Kidney tubule cell (primary cell): ENCODE measurements around the gene USP34.
A peak's percentile ranks its signal among the peaks of the same experiment; 100 is the strongest.
"Not testable (repeated sequence)": the region's sequence is repeated elsewhere in the genome, so short reads cannot be mapped to it uniquely, and the experiment has no call there.

Source experiments
- DNase-seq: peaks from one replicate; pipeline ENCODE4 v3.0.0-alpha.2; 2018; ENCODE audit warnings: low spot score

USP34 gene

GRCh38 chr2:61423714-61424113 lies 47.2 kb downstream of the USP34 start:
- no peak for DNase-seq

GRCh38 chr2:61421611-61422010 lies 49.3 kb downstream of the USP34 start:
- no peak for DNase-seq

DNA sequence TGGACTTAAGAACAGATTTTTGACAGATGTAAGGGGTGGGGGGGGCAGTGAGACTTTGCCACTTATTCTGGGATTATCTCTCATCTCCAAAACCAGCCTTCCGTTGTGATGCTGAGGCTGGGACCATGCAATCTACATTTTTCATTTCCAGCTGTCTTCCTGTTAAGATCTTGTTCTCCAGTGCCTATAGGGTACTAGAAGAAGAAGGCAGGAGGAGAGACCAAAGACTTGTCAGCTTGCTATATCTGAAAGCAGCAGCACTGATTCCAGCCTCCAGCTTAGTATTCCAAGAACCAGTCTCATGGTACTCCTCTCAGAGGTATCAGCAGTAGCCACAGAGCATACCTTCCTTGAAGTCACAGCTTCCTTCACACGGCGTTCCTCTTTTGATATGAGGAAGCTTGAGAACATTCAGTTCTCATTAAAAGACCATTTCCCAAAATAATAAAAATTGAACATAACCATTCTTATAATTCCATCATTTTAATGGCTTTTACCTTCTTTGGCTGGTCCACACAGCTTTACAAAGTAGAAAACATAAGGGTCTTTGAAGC lies 49.8 kb downstream of the USP34 start:
- no peak for DNase-seq

DNA sequence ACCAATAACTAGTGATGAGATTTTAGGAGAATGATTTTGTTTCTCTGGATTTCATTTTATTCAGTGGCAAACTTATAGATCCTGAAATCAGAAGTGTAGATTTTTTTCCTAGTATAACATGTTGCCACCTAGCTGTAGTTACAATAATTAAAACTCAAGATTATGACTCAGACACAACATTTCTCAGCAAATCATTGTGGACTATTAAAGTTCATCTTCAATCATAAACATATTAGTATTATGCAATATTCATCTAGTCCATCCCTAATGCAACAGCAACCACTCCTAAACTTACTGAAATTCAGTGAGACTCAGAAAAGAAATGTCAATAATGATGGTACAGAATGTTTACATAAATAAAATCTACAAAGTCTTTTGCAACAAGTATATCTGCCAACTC lies 51.3 kb downstream of the USP34 start:
- DNase-seq, result no peak

DNA sequence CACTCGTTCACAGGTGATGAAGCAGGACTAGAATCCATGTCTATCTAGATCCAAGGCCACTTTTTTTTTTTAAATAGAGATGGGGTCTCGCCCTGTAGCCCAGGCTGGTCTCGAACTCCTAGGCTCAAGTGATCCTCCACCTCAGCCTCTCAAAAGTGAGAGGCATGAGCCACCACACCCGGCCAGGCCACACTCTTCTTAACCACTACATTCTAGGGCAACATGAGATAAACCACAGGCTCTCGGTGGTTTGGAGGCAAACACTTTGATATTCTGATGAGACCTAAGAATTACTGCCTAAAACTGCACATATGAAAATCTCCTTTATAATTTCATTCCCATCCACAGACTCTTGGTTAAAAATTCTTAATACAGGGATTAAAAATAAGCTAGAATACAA lies 51.8 kb downstream of the USP34 start:
- DNase-seq, result no peak

GRCh38 chr2:61416871-61417645 lies 53.8 kb downstream of the USP34 start:
- DNase-seq, result no peak

- no peak for DNase-seq
Measured at GRCh38 chr2:61415265-61415664, 55.6 kb downstream of the USP34 start.

GRCh38 chr2:61414674-61415073 lies 56.2 kb downstream of the USP34 start:
- DNase-seq, result no peak

GRCh38 chr2:61411109-61411508 lies 59.8 kb downstream of the USP34 start:
- DNase-seq, result no peak

DNA sequence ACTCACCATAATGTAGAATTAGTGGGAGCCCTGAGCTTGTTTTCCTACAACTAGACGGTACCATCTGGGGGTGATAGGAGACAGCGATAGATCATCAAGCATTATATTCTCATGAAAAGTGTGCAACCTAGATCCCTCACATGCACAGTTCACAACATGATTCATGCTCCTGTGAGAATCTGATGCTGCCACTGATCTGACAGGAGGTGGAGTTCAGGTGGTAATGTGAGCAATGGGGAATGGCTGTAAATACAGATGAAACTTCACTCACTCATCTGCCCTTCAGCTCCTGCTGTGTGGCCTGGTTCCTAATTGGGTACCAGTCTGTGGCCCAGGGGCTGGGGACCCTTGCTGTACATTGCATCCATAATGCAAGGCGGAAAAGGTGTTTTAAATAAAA lies 60.7 kb downstream of the USP34 start:
- DNase-seq, result peak; percentile 30

- no peak for DNase-seq
Measured at GRCh38 chr2:61405813-61406212, 65.1 kb downstream of the USP34 start.

- DNase-seq, result no peak
Measured at GRCh38 chr2:61404438-61404837, 66.4 kb downstream of the USP34 start.

GRCh38 chr2:61398413-61398812 lies 72.5 kb downstream of the USP34 start:
- no peak for DNase-seq

DNA sequence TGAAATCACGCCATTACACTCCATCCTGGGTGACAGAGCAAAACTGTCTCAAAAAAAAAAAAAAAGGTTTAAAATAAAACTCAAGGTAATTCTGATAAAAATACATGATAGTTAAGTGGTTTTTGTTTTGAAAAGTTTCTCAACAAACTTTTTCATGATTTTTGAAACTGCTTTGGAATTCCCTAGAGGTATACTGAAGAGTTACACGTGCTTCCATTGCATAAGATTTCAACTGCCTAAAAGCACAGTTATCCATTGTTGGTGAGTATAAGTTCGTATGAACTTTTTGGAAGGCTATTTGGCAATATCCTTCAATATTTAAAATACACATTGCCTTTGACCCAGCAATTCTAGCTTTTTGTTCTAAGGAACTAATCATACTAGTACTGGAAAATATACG lies 74.9 kb downstream of the USP34 start:
- no peak for DNase-seq

DNA sequence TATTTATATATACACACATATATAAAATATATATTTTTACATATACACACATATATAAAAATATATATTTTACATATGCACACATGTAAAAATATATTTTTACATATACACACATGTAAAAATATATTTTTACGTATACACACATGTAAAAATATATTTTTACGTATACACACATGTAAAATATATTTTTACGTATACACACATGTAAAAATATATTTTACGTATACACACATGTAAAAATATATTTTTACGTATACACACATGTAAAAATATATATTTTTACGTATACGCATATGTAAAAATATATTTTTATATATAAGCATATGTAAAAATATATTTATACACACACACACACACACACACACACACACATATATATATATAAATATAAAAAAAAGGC lies 83.3 kb downstream of the USP34 start:
- not testable (repeated sequence) for DNase-seq

- not testable (repeated sequence) for DNase-seq
Measured at GRCh38 chr2:61380882-61381197, 90.0 kb downstream of the USP34 start.

DNA sequence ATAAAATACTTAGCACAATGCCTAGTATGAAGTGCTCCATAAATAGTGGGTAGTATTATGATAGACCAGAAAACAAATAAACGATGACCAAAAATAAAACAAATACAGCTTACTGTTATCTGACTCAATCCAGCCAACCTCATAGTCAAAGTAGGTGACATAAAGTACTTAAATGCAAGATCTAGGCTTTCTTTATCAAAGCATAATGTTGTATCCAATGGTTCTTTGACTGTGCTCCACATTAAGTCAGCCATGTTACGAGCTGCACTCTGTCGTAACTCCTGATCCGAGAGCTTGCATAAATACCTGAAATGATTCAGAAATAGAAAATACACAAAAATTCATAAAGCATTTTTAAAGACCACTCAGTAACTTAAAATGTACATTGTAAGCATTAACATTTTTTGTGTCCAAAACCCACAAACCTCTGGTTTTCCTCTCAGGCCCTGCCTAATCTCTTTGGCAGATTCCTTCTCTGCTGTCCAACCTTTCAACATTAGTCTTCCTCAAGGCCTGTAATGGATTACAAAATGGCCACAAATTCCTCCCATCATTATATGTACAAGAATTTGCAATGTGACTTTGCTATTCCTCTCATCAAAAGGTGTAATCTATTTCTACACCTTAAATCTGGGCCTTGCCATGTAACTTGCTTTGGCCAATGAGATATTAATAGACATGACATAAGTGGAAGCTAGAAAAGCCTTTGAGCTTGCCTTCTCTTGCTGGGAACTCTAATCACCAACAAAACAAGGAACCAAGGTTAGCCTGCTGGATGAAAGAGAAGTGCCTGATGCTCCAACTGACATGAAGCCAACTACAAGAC lies 90.6 kb downstream of the USP34 start:
- no peak for DNase-seq

DNA sequence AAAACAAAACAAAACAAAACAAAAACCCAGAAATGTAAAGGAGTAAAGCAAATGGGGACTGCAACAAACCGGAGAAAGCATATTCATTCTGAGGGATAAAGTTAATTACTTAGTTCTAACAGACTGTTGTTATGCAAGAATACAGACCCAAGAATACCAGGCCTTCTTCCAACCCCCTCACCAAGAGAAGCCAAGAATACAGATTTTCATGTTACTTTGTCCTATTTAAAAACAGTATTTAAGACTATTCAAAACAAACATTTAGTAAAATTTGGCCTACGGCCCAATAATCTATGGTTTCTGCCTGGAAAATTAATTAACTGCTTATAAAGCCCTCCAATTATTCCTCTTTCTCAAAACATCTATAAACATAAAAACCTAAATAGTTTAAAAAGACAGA lies 91.4 kb downstream of the USP34 start:
- DNase-seq, result no peak

GRCh38 chr2:61378281-61378680 lies 92.6 kb downstream of the USP34 start:
- no peak for DNase-seq

GRCh38 chr2:61377046-61377445 lies 93.8 kb downstream of the USP34 start:
- DNase-seq, result no peak

DNA sequence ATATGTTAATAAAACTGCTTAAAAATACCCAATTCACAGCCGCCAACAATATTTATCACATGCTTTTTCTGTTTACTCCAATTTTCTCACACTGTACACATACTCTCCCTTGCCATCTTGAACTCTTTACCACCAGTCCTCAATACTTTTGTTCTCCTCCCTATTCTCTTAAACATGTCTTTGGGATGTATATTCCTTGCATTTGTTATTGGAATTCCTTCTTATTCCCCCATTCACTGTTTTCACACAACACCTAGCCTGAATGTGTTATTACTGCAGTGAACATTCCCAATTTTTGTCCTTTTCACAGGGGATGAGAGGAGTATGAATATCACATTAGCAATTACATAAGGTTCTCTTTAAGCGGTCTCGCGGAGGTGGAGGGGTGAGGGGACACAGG lies 94.7 kb downstream of the USP34 start:
- DNase-seq, result no peak

- peak; percentile 4 for DNase-seq
Measured at GRCh38 chr2:61371027-61371426, 99.9 kb downstream of the USP34 start.
